Dedifferentiated amniotic fluid mesenchymal stem cell (primary cell): ENCODE results near the gene RASIP1.

ENCODE experiments used
- DNase-seq: peaks from one replicate; pipeline ENCODE4 v3.0.0-alpha.2; 2016; ENCODE audit errors: extremely low spot score

The RASIP1 gene

GRCh38 chr19:48673436-48674100, 66.8 kb downstream of the RASIP1 start:
- no peak for DNase-seq

- DNase-seq = no peak
Observed at GRCh38 chr19:48672994-48673393, 67.4 kb downstream of the RASIP1 start, which contains the start of gene NTN5. Gene NTN5 (minus strand): TSS chr19:48673017. CDS start chr19:48670986, 2,031 bp downstream.

GRCh38 chr19:48671446-48671995, 68.9 kb downstream of the RASIP1 start:
- no peak for DNase-seq

GRCh38 chr19:48670699-48671445, 69.5 kb downstream of the RASIP1 start:
- DNase-seq = no peak
